Renal cortex interstitium (tissue), 15 donors: ENCODE data around the gene ZFP3. TPM values are rescaled to one million over a fixed set of nuclear protein-coding genes. Genes with fewer than 3 reads are reported as not detected.
A peak's percentile ranks its signal among the peaks of the same experiment; 100 is the strongest.
"Not testable (repeated sequence)": the region's sequence is repeated elsewhere in the genome, so short reads cannot be mapped to it uniquely, and the experiment has no call there.

ENCODE experiments used
- DNase-seq, 11 donors: peaks; one replicate each; pipeline ENCODE4 v3.0.0-alpha.2; 2013; ENCODE audit warnings: low read depth in 9 of 11, low spot score in 4 of 11; ENCODE audit errors: extremely low read depth in 1 of 11
- long read RNA-seq, 16 experiments: transcript quantifications; one replicate each; lab custom pipeline, GENCODE V29; 2026
- polyA plus RNA-seq, 3 donors: library from polyadenylated mRNA; unstranded; fragments of 120-200 nt; gene quantifications; one replicate each; pipeline ENCODE4 v1.2.1, GENCODE V29; 2013; ENCODE audit not compliant: insufficient read length in 3 of 3

ZFP3 gene
- 10 to 100 TPM; 13.9 to 16.7 (median 14.9) TPM for polyA plus RNA-seq
- long read RNA-seq, donor 1, full-length matches to known transcripts, result 1 of 1 reads
- long read RNA-seq, donor 1, partial matches to known transcripts, result 0 of 1 reads
- long read RNA-seq, donor 1, other reads (novel, unspliced or antisense), result 0 of 1 reads
- long read RNA-seq, donor 2, result 0 reads
- long read RNA-seq, donor 3, full-length matches to known transcripts, result 8 of 8 reads
- long read RNA-seq, donor 3, partial matches to known transcripts, result 0 of 8 reads
- long read RNA-seq, donor 3, other reads (novel, unspliced or antisense), result 0 of 8 reads
- long read RNA-seq, donor 4, full-length matches to known transcripts, result 6 of 6 reads
- long read RNA-seq, donor 4, partial matches to known transcripts, result 0 of 6 reads
- long read RNA-seq, donor 4, other reads (novel, unspliced or antisense), result 0 of 6 reads
- long read RNA-seq, donor 5, result 0 reads
- long read RNA-seq, donor 6, full-length matches to known transcripts, result 4 of 4 reads
- long read RNA-seq, donor 6, partial matches to known transcripts, result 0 of 4 reads
- long read RNA-seq, donor 6, other reads (novel, unspliced or antisense), result 0 of 4 reads
- long read RNA-seq, donor 7, full-length matches to known transcripts, result 9 of 9 reads
- long read RNA-seq, donor 7, partial matches to known transcripts, result 0 of 9 reads
- long read RNA-seq, donor 7, other reads (novel, unspliced or antisense), result 0 of 9 reads
- long read RNA-seq, donor 8, result 0 reads
- long read RNA-seq, donor 9, full-length matches to known transcripts, result 4 of 4 reads
- long read RNA-seq, donor 9, partial matches to known transcripts, result 0 of 4 reads
- long read RNA-seq, donor 9, other reads (novel, unspliced or antisense), result 0 of 4 reads
- long read RNA-seq, donor 10, full-length matches to known transcripts, result 5 of 17 reads
- long read RNA-seq, donor 10, partial matches to known transcripts, result 12 of 17 reads
- long read RNA-seq, donor 10, other reads (novel, unspliced or antisense), result 0 of 17 reads
- long read RNA-seq, donor 11, full-length matches to known transcripts, result 6 of 6 reads
- long read RNA-seq, donor 11, partial matches to known transcripts, result 0 of 6 reads
- long read RNA-seq, donor 11, other reads (novel, unspliced or antisense), result 0 of 6 reads
- long read RNA-seq, donor 12, full-length matches to known transcripts, result 4 of 4 reads
- long read RNA-seq, donor 12, partial matches to known transcripts, result 0 of 4 reads
- long read RNA-seq, donor 12, other reads (novel, unspliced or antisense), result 0 of 4 reads
- long read RNA-seq, donor 13, result 0 reads
- long read RNA-seq, donor 14, full-length matches to known transcripts, result 1 of 1 reads
- long read RNA-seq, donor 14, partial matches to known transcripts, result 0 of 1 reads
- long read RNA-seq, donor 14, other reads (novel, unspliced or antisense), result 0 of 1 reads
- long read RNA-seq, donor 15, full-length matches to known transcripts, result 4 of 4 reads
- long read RNA-seq, donor 15, partial matches to known transcripts, result 0 of 4 reads
- long read RNA-seq, donor 15, other reads (novel, unspliced or antisense), result 0 of 4 reads
- long read RNA-seq, donor 16, full-length matches to known transcripts, result 10 of 10 reads
- long read RNA-seq, donor 16, partial matches to known transcripts, result 0 of 10 reads
- long read RNA-seq, donor 16, other reads (novel, unspliced or antisense), result 0 of 10 reads

GRCh38 chr17:5078106-5079028 is at the start of gene ZFP3:
Gene ZFP3 (plus strand): TSS chr17:5078467. CDS start chr17:5091505, 13,038 bp downstream.
- peak; percentile 70 to 85 (median 77) for DNase-seq

DNA sequence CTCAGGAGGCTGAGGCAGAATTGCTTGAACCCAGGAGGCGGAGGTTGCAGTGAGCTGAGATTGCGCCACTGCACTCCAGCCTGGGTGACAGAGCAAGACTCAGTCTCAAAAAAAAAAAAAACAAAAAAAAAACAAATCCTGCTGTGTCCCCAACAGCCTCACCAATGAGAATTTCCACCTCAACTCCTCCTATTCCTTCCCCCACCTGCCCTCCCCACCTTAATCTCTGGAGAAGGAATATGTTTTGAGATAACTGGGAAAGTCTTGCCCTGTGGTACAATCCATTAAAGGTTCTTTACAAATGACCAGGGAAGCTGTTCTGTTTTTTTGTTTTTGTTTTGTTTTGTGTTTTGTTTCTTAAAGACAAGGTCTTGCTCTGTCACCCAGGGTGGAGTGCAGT is 48.1 kb upstream of the ZFP3 start:
- DNase-seq, result not testable (repeated sequence)

DNA sequence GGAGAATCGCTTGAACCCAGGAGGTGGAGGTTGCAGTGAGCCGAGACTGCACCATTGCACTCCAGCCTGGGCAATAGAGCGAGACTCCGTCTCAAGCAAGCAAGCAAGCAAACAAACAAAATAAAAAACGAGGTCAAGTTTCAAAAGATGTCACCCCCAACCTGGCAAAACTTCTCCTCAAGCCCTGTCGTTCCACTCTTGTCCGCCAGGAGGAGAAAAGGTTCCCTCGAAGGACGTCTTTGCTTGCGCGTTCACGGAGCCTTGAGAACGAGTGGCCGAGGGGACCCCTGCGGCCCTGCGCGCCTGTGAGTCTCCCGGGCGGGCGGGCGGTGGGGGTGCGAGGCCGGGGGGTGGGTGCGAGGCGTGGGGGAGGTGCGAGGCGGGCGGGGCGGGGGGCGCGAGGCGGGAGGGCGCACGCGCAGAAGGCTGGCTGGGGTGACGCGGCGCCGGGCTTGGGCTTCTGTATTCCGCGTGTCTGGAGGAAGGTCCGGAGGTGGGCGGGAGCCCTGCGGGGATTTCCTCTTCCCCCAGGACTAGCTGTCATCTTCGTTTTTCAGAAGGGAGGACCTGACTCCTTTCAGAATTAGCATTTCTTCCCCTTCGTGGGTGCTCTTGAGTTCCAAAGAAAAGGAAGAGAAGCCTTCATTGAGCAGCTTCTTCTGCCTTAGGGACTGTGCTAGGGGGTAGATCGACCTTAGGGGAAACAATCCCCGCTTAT is 46.7 kb upstream of the ZFP3 start:
- peak; percentile 70 to 91 (median 83) for DNase-seq

DNA sequence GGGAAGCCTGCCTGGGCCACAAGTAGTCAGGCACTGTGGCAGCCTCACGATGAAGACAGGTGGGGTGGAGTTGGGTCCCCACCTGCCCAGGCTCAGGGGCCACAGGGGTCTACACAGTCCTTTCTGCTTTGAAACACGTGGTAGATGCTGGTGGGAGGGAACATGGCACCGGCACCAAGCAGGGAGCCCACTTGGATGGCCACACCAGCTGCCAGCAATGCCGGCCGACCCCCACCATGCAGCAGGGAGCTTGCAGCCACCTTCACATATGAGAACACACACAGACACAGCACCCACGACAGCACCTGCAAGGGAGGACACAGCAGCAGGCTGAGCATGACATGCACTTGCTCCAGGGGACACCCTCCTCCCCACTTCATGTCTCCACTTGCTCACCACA is 45.4 kb upstream of the ZFP3 start:
- DNase-seq, result no peak

GRCh38 chr17:5033352-5034015 is 44.8 kb upstream of the ZFP3 start:
- no peak for DNase-seq

DNA sequence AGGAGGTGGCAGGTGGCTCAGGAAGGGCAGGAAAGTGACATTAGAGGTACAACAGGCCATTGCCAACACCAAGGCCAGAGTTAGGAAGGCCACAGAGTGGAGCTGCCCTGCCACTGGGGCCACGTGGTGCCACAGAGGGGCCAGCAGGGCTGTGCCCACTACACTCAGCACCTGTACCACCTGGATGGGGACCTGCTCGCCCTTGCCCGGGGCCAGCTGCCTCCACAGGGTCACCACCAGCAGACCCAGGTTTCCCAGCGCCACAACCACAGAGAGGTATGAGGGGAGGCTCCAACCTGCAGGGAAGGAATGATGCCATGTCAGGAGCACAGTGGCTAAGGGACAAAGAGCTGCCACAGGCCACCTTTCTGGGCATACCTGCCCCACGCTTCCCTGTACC is 44.2 kb upstream of the ZFP3 start:
- DNase-seq, result no peak

- DNase-seq, result no peak
These were observed 43.6 kb upstream of the ZFP3 start for GRCh38 chr17:5034651-5035050.

DNA sequence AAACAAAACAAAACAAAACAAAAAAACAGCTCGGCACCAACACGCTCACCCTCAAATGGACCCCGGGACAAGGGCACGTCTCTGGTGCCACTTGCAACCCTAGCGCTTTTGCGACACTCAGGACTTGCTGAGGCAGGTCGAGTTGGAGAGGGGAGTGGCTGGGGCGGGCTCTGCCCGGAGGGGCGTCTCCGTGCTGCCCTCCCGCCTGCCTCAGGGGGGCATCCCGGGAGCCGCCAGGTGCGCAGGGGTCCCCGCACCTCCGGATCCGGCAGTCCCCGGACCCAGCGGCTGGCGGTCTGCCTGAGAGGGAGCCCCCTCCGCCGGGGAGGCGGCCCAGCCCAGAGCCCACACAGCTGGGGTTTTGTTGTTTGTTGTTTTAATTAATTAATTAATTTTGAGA is 43.0 kb upstream of the ZFP3 start, which contains the start of gene SLC52A1:
Gene SLC52A1 (minus strand): TSS at position 112 of the 400 bp plus-strand sequence. CDS start 820 bp downstream, outside the sequence.
- DNase-seq, result peak in 1 of 11 donors; percentile 6

GRCh38 chr17:5042157-5043022 is 35.9 kb upstream of the ZFP3 start:
- no peak for DNase-seq

DNA sequence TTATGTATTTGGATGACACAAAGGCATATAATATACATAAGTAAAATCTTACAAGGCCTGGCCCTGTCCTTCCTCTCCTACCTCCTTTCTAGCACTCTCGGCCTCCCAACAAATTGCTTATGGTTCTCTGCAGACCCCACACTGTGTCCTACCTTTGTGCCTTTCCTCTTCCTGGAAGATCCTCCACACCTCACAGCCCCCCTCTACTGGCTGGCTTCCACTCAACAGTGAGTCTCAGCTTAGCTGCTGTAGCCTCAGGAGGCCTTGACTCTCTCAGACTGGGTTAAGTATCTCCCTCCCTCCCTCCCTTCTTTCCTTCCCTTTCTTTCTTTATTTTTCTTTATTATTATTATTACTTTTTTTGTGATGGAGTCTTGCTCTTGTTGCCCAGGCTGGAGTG is 34.7 kb upstream of the ZFP3 start:
- no peak for DNase-seq

GRCh38 chr17:5044630-5045029 is 33.6 kb upstream of the ZFP3 start:
- no peak for DNase-seq

GRCh38 chr17:5045496-5045895 is 32.8 kb upstream of the ZFP3 start:
- DNase-seq, result no peak

DNA sequence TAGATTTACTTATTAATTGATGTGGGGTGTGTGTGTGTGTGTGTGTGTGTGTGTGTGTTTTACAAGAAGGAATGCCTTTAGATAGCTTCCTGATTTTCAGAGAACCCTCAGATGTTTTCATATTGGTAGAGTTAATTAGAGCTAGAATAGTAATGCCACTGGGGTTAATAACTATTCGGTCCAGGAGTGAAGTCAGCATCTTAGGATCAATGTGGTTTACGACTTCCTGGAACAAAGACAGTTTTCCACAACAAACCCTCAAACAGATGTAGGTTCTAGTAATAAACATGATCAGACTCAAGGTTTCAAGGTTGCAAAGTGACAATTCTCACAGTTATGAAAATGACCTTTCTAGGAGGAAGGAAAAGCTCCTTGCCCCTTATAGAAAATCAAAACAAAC is 30.8 kb upstream of the ZFP3 start:
- no peak for DNase-seq

DNA sequence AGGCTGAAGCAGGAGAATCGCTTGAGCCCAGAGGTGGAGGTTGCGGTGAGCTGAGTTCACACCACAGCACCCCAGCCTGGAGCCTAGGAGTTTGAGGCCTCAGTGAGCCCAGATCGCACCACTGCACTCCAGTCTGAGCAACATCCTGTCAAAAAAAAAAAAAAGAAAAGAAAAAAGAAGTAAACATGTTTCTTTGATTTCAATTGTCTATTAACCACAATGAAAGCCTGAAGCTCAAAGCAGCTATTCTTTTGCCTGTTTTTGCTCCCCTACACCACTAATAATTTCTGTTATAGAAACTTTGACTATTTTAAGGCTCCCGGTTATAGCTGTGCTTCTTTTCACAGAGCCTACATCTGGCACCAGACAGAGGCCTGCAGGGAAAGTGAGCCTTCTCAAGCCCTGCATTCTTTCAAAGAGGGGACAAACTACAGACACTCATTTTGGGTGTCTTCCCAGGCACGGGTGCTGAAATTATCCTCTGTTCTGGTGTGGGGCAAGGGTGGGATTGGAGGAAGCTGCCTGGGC is 28.9 kb upstream of the ZFP3 start:
- no peak for DNase-seq

GRCh38 chr17:5050278-5050677 is 28.0 kb upstream of the ZFP3 start:
- DNase-seq, result peak in 5 of 11 donors; percentile 24 to 62 (median 40)
